ENCODE data around the gene TMEM108.

DNA sequence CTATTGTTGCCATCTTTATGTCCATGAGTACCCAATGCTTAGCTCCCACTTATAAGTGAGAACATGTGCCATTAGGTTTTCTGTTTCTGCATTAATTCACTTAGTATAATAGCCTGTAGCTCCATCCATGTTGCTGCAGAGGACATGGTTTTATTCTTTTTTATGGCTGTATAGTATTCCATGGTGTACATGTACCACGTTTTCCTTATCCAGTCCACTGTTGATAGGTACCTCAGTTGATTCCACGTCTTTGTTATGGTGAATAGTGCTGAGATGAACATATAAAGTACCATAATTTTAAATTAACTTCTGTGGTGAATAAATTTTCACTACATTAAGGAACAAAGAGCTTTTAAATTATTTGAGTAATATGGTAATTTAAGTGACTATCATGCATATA is 211.3 kb downstream of the TMEM108 start:
- TF ChIP-seq CTCF (IDR thresholded peaks at IDR 0.05) (no peak), POLR2A (IDR thresholded peaks at IDR 0.05) (no peak)
